DMS53 (cell line): ENCODE data around the gene NPRL2.

ENCODE experiments used
- DNase-seq: peaks from one replicate; lab custom pipeline; 2025; lab: John Stamatoyannopoulos, UW

NPRL2 gene

DNA sequence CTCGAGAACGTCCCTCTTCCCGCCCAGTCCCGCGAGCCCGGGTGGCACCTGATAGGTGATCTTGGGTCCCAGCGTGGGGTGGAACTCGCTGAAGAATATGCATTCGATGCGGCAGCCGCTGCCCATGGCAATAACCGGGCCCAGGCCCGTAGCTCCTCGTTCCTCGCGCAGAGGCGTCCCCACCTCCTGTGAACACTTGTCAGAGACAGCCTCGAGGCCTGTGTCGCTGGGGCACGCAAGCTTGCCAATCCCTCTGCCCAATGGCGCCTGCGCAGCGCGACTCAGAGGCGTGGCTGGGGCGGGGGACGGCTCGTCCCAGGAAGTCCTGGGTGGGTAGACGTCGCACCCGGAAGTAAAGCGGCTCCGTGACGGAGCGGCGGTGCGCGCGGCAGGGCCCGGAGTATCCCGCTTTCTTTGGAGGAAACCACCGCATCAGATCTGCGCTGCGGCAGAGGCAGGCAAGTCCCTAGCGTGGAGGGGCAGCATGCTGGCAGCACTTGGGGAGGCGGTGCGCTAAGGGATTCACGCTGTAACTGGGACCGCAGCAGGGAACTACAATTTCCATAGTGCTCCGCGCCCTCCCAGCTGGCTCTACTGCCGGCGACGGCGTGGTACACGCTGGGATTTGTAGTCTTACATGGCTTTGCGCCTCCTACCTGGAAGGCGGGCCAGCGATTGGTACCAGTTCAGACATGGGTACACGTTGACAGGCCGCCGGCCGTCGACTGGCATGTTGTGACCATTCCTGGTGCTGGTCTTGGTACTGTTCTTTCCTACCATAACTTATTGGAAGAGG lies at the start of gene NPRL2, which contains the start of gene CYB561D2:
Gene NPRL2, minus strand, starts transcription at position 249 of the 796 bp plus-strand sequence. Its CDS starts 123 bp downstream, at position 126.
Gene CYB561D2, plus strand, starts transcription at position 336 of the 796 bp plus-strand sequence. CDS start 572 bp downstream, outside the sequence.
- peak; percentile 88 for DNase-seq

DNA sequence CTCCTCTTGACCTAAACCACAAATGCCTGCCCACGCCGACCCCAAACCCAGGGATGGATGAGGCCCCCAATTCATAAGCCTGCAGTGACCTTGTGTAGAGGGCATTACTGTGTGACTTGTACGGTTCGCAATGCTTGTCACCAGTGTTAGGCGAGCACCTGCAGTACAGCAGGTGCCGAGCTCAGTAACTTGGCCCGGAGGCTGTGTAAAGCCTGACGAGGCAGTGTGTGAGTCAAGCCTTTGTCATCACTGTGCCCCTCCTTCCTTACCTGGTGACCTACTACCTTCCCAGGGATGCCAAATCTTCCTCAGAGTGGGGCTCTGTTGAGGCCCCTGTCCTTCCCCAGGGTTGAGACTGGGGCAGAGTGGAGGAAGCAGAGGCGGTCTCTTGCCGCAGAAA lies 45.9 kb upstream of the NPRL2 start:
- DNase-seq, result peak; percentile 73

DNA sequence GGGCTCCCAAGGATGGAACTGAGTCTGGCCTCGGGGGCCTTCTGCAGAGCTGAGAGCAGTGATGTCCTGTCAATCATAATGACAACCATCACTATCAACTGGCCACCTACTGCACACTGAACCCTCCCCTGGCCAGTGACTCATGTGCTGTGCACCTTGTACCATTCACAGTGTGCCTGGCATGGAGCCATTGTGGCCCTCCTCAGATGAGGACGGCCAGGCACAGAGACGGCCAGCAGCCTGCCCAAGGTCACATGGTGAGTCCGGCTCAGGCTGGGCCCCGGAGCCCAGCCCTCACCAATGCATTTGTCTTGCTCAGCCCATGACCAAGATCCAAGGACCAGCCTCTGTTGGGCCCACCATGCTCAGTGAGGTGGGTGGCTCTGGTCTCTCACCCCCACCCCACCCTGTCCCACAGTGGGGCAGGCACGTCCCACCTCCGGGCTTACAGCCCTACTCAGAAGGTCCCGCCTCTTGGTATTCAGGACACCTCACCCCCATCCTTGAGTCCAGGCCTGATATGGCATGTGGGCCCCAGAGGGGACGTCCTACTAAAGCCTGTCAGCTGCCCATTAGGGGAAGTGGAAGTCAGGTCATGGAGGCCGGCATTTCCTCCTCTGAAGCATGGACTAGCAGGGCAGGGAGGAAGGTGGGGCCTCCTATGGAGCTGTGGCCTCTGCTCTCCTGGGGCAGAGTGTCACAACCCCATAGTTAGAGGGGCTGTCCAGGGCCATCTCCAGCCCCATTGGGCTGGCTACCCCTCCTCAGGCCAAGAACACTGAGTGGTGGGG lies 44.7 kb upstream of the NPRL2 start:
- no peak for DNase-seq

DNA sequence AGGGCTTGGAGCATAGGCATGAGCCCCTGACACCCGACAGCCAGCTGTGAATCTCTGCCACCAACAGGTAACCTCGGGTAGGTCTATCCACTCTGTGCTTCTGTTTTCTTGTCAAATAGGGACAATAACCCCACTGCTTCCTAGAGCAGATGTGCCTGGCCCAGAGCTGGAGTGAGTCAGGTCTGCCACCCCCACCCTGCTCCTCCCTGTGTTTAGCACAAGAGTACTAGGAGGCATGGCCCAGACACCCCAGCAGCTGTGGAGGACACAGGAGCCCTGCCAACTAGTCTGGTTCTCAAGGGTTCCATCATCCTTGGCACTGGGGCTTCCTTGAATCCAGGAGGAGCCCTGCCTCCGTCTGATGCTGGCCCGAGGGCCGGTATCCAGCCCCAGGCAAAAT lies 42.5 kb upstream of the NPRL2 start:
- no peak for DNase-seq

DNA sequence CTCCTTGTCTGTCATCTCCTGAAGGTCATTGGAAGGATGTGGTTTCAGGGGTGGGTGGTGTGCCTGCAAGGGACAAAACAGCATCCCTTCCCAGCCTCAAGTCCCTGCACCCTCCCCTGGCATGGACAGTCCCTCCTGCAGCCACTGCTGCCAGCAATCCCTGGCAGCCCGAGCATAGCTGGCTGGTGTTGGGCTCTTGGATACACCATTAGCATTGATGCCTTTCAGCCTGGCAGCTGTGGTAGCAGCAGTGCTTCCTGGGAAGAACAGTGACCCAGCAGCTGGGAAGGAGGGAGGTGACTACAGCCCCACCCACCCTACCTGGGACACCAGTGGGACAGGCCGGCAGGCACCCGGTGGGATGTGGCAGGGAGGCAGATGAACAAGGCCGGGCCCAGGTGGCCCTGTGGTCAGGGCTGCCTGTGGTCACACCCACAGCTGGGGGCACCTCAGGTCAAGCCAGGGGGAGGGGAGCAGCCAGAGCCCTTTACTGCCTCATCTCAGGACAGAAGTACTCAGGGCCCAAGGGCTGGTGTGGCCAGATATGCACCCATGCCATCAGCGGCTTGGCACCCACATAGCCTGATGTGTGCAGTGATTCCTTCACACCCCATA lies 41.6 kb upstream of the NPRL2 start:
- DNase-seq, result peak; percentile 12

DNA sequence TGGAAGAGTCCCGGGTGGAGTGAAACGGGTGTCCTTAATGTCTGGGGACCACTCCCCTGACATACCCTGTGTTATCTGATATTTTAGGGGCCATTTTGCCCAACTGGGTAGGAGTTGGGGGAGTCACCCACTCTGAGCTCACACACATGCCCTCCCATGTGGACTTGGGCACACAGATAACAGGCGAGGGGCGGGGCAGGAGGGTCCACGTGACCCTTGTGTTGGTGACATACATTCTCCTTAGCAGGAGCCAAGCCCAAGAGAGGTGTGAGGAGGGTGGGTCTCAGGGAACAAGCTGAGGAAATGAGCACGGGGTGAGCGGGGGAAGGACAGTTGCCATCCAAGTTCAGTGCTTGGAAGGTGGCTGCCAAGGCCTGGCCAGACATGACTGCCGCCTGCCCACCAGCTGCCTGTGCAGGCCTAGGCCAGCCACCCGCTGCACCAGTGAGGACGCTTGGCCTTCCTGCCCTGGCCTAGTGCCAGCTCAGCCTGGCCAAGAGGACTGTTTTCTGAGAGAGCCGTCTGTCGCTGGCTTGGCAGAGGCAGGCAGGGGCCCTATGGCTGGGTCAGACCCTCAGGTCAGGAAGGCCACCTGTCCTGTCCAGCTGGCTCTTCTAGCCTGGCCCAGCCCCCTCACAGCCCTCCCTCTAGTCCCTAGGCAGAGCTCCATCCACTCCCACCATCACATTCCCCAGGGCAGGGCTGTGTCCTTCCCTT lies 40.1 kb upstream of the NPRL2 start:
- peak; percentile 62 for DNase-seq

DNA sequence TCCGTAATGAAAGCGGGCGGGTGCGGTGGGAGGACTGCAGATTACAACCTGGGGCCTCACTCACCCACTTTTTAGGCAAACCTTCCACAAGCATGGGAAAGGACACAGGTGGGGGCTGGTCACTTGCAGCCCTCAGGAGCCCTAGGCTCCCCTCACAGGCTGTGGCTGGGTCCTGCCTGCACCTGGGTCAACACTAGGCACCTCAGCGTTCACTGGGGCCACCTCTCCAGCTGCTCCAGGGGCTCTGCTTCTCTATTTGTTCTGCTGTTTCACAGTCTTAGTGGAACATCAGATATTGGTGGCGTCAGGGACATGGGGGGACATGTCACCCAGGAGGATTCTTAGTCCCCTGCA lies 38.8 kb upstream of the NPRL2 start:
- no peak for DNase-seq

DNA sequence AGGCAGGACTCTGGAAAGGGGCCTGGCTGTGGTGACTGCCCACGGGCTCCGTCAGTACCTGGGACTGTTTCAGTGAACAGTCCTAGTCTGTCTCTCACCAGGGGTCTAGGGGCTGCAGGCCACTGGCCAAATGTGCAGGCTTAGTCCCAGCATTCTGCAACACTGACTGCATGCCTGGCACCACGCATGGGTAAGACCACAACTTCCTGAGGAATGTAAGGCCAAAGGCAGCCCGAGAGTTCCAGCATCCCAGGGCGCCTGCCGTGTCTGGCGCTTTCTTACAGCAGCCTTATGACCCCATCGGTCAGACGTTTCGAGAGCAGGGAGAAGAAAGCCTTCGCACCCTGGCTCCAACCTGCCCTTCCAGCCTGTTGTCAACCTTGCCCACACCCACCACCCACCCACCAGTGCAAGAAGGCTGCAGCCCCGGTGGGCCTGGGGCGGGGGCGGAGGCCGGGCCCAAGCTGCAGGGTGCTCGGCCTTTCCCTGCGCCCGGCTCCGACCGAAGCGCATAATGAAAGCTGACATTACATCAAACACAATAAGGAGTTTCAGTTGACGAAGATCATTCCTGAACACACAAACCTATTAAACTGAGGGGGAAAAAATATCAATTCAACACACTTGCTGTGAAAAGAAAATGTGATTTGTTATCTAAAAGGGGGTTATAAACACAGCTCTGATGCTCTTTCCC lies 38.3 kb upstream of the NPRL2 start:
- no peak for DNase-seq

DNA sequence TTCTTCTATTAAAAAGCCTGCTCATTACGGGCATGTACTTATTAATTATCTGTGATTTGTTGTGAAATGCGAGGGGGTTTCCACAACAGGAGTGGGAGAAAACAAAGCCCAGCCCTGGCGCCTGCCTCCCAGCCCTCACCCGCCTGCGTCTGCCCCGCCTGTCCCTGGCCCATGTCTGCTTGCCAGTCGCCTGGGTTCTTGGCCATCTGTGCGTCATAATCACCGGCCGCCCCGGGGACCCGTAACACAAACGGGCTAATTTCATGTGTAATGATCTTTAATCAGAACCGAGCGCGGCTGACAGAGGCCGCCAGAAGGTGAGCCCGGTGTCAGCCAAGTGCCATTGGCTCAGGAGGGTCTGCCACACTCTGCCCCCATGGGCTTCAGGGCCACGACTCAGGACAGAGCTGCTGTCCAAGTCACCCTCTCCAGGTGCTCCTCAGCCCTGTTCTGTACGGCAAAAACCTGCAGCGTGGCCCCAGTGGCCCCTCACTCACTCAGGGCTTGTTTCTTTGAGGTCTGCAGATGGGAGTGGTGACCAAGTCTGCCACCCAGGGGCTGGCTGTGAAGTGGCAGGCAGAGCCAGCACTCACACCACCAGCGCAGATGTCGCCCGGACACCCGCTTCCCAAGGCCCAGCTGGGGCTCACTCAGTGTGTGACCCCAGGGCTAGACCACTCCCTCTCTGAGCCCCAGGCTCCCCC lies 37.6 kb upstream of the NPRL2 start:
- DNase-seq, result no peak

DNA sequence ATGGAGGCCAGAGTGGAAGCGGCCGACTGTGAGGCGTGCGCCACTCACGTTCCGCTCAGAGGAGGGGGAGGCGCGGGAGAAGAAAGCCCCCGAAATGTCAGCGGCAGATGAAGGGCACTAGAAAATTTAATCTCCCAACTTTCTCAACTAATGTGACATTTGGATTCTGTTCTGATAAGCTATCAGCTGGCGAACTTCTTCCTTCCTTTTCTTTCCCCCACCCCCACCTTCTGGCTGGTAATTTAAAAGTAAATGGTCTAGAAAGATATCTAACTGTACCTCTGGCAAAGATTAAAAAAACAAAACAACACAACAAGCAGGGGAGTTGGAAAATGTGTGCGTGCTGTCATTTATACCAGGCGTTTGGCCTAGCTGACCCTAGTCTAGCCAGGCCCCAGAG lies 35.2 kb upstream of the NPRL2 start:
- DNase-seq, result no peak

DNA sequence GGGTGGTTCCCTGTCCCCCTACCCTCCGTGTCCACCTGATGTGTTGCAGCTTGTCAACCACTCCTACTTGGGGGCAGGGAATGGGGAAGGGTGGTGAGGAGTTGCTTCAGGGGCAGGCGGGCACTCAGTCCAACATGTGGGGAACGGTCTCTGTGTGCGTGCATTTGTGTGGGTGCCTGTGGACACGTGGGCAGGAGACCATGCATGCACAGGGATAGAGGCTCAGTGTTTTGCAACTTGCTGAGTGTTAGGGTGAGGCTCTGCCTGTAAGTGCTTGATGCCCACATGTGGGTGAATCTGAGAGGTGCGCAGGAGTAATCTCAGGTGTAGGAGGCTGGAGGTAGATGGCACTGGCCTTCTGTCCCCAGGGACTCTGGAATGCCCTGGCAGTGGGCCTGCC lies 33.2 kb upstream of the NPRL2 start:
- DNase-seq, result no peak

DNA sequence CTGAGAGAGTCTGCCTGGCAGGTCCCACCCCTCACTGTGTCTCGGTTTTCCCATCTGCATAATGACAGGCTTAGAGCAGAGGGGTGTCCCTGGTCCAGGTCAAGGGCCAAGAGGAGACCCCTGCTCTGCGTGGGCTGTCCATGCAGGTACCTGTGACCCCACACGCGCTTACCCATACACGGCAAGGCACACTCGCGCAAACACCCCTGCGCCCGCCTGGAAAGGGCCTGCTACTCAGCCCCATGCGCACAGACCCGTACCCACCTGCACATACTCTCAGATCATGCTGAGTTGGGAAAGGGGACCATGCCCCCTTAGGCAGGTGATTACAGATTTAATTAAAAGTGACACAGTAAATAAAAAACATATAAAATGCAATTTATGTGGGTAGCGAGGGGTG lies 32.1 kb upstream of the NPRL2 start:
- no peak for DNase-seq

DNA sequence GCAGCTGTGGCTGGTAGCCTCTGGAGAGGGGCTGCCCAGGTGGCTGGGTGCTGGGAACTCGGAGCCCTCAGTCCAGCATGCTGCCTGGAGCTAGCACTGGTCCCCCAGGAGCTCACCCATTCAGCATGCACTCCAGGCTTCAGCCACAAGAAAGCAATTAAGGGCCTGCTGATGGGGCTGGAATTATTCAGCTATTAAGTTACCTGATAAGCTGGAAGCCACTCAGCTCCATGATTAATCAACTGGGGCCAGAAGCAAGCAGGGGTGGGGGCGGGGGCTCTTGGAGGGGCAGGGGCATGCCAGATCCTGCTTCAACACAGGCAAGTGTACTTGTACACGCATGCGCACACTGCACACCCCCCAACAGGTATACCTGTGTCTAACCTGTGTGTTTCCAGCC lies 30.8 kb upstream of the NPRL2 start:
- DNase-seq, result no peak

DNA sequence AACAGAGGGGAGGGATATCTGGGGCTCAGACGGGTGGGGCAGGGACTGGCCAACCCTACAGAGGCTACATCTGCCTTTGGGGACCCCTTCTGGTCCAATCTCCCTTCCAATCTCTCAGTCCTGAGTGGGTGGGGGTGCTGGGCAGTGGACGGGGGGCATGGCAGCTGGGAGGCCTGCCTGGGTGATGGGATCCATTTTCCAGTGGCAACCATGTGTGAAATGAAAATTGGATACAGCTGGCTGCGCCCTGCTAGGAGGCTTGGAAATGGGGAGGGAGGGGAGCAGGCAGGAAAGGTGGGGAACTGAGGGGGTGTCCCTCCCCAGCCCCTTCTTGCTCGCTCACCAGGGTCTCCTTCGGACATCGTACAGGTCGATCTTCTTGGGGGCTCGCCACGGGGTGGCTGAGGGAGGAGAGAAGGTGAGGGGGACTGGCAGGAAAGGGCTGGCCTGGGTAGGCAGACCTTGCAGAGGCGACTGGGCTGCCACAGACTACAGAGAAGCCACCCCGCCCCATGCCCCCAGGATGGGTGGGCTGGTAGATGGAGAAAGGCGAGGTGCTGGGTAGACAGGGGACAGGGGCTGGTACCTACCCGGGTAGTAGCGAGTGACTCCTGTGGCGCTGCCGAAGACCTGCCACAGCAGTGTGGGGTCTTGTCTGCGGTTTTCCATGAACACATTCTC lies 30.0 kb upstream of the NPRL2 start:
- no peak for DNase-seq

DNA sequence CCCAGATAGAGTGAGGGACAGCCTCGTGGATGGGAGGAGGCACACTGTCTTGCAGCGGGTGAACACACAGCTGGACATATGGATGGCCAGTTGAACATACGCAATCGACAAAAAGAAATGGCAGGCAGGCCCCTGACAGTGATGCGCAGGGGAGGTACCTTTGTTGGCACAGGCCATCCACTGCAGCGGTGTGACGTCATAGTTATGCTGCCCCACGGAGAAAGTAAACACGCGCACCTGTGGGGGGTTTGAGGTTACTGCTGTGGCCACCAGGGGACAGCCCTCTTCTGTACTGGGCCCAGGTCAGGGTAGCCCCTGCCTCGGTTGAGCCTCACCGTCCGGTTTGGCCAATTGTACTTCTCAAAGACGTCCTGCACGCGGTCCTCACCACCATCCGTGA lies 28.2 kb upstream of the NPRL2 start:
- DNase-seq, result no peak

DNA sequence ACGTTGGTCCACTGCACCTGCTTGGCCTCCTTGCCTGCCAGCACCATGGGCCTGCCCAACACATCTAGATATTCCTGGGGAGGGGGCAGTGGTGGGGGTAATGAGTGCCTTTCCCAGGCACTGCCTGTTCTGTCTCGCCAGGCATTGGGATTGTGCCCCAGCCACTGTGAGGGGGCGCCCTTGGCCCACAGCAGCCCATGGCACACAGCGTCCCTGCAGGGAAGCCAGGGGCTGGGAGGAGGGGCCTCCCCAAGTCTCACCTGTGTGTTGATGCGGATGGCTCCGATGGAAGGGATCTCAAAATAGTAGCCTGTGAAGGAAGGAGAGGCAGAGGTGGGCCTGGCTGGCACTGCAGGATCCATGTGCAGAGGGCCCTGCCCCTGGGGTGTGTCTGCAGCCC lies 27.4 kb upstream of the NPRL2 start:
- no peak for DNase-seq

DNA sequence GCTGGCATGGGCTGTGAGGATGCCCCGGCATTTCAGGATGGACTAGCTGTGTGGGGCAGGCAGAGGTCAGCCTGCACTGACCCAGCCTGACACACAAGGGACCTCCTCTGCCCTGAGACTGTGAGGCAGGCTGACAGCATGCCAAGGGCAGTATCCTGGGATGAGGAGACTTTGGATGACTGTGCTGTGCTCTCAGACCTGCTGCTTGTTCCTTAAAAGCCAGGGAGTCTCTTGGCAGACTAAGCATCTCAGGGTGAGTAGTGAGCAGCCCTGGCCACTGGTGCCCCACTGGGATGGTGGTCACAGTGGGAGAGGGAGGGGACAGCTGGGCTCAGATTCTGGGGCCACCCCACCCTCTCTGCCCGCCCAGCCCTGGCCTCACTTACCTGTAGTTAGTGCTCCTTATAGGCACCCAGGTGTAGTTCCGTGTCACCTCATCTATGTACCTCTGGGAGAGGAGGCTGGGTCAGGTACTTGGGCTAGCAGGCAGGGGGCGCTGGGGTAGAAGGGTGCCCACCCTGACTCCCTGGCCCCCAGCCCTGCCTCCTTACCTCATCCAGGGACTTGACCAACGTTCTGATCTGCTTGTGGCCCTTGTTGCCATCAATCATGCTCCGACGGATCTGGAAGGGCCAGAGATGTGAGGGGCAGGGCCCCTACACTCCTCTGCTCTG lies 24.8 kb upstream of the NPRL2 start:
- DNase-seq, result no peak

DNA sequence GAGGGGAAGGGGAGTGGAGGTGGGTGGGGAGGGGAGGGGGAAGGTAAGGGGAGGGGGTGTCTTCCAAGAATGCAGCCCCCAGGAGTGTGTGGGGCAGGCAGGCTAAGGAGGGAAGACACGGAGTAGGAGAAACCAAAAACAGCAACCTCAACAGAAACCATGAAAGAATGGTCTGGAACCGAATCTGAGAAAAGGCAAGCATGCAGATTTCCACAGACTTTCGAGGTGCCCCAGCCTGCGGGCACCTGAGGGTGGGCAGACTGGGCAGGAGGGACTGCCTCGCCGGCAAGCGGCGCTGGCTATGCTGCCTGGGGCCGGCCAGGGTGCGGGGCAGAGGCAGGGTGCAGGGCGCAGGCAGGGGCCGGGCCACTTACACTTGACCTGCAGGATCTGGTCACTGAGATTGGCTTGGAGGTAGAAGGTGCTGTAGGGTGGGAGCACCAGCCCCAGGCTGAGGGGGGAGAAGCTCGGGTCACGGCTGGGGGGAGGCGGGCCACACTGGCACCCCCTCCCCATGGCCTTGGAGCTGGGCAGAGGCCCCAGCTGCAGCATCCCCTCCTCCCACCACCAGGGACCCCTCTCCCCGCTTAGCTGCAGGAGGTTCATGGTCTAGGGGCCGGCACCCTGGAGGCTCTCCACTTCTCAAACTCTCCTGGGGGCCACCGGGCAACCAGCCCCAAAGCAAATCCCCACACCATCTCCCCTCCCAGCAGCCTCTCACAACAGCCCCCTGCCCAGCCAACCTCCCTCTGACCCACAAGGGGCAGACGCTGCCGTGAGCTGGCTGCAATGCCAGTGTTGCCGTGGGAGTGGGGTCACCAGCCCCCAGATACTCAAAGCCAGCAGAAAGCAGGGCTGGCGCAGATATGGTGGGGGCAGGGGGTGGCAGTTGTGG lies 24.0 kb upstream of the NPRL2 start:
- no peak for DNase-seq
